Lower leg skin (tissue), 4 donors: Measurements from ENCODE around the gene BCL11A. TPM values are rescaled to one million over a fixed set of nuclear protein-coding genes. Genes with fewer than 3 reads are reported as not detected.

Experiments used
- DNase-seq, 2 donors: peaks; one replicate each; pipeline ENCODE4 v3.0.0-alpha.2; 2019; ENCODE audit warnings: low spot score in 2 of 2
- H3K4me3 ChIP-seq: fragments of 200-600 bp; sonication (generic); 2 replicates; pipeline ENCODE4 v1.5.1; 2017; ENCODE audit warnings: mild to moderate bottlenecking, low read depth; ENCODE audit not compliant: poor library complexity, severe bottlenecking
- POLR2A ChIP-seq, 2 donors: fragments of 450-650 bp; IDR thresholded peaks; one replicate each; pipeline ENCODE4 v1.6.1; 2016 to 2017; ENCODE audit warnings: antibody characterized with exemption in 2 of 2, mild to moderate bottlenecking in 1 of 2, moderate library complexity in 1 of 2
- WGBS, 2 donors: methylation state at CpG; one replicate each; pipeline ENCODE4 v1.1.5; 2018; 5-methylcytosine and 5-hydroxymethylcytosine counted together
- intact Hi-C: fragments of 100-400 bp; cut with DNase I; formaldehyde crosslinking; loops from one replicate; pipeline ENCODE4 v1.15.0; 2023; ENCODE audit warnings: low total_unique reads
- total RNA-seq, 4 donors: library from RNA; depleted of rRNA; stranded (reverse); fragments of >200 nt; gene quantifications; one replicate each; pipeline ENCODE4 v1.1.0, GENCODE V29; 2016
- TF ChIP-seq, protein P1 (sequence below), 3 donors: fragments of 450-650 bp; IDR thresholded peaks; one replicate each; pipeline ENCODE4 v1.5.1; 2016; ENCODE audit warnings: antibody characterized with exemption in 3 of 3, mild to moderate bottlenecking in 3 of 3, moderate library complexity in 2 of 3

BCL11A gene
- total RNA-seq, 4 donors from 2014 or later, result 62.8 to 94.4 (median 71.5) TPM

DNA sequence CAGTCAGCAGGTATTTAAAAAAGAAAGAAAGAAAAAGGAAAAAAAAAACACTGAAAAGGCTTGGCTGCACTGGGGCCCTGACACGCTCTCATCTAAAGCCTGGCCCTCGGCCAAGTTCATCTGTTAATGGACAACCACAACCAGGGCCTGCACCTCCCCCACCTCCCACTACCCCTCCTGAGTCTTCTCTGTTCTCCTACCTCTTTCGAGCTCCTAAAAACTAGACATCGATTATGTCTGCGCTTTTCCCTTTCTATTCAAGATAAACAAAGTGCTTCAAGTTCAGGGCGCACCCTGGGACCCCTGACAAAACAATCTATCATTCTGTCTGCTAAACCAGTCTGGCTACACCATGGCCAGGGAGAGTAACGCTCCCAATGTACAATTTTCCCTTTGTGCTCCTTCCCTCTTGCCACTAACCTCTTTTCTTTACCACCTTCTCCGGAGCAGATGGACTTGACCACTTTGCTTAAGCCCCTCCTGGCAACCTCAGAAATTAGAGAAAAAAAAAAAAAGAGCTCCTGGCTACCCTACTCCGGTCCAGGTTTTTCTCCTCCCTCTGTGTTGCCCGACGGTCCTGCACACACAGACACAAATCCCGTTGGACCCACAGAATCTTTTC is 22.7 kb downstream of the BCL11A start:
- intact Hi-C loops, result no loop called here
- DNase-seq, result no peak
- H3K4me3 ChIP-seq, result no peak overlapping the region
- TF ChIP-seq, protein P1, sequence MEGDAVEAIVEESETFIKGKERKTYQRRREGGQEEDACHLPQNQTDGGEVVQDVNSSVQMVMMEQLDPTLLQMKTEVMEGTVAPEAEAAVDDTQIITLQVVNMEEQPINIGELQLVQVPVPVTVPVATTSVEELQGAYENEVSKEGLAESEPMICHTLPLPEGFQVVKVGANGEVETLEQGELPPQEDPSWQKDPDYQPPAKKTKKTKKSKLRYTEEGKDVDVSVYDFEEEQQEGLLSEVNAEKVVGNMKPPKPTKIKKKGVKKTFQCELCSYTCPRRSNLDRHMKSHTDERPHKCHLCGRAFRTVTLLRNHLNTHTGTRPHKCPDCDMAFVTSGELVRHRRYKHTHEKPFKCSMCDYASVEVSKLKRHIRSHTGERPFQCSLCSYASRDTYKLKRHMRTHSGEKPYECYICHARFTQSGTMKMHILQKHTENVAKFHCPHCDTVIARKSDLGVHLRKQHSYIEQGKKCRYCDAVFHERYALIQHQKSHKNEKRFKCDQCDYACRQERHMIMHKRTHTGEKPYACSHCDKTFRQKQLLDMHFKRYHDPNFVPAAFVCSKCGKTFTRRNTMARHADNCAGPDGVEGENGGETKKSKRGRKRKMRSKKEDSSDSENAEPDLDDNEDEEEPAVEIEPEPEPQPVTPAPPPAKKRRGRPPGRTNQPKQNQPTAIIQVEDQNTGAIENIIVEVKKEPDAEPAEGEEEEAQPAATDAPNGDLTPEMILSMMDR (IDR thresholded peaks at IDR 0.05), result no peak
- TF ChIP-seq POLR2A (IDR thresholded peaks at IDR 0.05), result no peak
- WGBS, 2 donors, result 15 to 29% methylated on average over 12 of the region's 12 CpGs

DNA sequence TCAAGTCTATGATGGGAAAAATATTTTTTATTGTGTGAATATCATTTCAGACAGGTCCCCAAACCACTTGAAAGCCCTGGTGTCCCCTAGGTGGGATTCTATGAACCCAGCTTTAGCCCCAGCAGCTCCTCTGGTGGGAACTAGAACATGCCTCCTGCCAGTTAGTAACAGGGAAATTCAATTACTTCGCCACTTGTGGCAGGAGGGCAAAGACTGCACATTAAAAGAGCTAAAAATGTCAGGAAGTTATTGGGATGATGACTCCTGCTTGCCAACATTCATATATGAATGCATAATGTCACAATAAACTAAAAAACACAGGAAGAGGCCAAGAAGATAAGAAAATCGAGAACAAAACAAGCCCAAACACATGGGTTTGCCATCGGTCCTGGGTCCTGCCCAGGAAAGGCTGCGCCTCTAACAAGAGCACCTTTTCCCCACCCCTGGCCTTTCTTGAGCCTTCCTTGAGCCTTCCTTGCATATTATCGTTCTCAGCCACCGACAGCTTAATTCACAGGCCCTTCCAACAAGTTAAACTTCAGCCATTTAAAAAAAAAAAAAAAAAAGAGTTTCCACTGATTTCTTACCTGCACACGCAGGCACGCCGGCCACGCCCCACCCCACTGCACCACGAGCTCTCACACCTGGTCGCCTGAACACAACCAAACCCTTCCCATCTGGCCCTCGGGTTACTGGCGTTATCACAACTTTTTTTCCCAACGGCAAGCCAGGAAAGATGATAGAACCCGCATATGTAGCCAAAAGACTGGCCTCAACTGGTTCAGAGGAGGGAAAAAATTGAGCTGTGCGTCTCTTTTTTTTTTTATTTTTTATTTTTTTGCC is 23.4 kb downstream of the BCL11A start:
- WGBS, 2 donors, result 33 to 41% methylated on average over 17 of the region's 17 CpGs
- TF ChIP-seq POLR2A (IDR thresholded peaks at IDR 0.05), result no peak
- TF ChIP-seq, protein P1 (IDR thresholded peaks at IDR 0.05), result no peak
- DNase-seq, result no peak
- intact Hi-C loops, result no loop called here
- no peak overlapping the region for H3K4me3 ChIP-seq

DNA sequence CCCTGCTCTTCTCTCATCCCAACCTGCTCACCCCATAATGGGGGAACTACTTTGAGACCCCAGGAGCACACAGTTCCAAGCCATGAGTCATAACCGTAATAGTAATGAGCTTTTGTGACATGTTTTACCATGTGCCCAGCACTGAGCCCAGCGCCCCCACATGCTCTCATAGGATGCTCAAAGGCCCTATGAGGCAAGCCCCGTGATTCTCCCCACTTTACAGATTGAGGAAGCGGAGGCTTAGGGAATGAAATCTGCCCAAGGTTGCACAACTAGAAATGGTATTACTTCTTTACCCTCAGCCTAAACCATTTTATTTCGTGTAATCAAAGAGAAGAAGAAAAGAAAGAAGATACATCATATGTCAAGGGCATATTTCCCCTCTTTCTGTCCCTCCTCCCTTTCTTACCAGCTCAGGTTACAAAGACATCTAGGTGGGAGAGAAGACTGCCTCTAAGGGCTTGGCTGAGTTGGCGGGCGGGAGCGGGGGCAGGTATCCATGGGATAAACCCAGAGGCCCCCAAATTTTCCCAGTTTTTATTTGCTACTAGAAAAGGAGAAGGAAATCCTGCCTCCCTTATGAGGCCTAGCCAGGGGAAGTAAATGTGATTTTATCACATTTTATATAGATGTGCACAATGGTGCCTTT is 24.2 kb downstream of the BCL11A start:
- no peak for TF ChIP-seq POLR2A (IDR thresholded peaks at IDR 0.05)
- TF ChIP-seq, protein P1 (IDR thresholded peaks at IDR 0.05), result no peak
- no peak for DNase-seq
- intact Hi-C loops, result no loop called here
- 55 to 70% methylated on average over 8 of the region's 8 CpGs for WGBS, 2 donors
- no peak overlapping the region for H3K4me3 ChIP-seq

DNA sequence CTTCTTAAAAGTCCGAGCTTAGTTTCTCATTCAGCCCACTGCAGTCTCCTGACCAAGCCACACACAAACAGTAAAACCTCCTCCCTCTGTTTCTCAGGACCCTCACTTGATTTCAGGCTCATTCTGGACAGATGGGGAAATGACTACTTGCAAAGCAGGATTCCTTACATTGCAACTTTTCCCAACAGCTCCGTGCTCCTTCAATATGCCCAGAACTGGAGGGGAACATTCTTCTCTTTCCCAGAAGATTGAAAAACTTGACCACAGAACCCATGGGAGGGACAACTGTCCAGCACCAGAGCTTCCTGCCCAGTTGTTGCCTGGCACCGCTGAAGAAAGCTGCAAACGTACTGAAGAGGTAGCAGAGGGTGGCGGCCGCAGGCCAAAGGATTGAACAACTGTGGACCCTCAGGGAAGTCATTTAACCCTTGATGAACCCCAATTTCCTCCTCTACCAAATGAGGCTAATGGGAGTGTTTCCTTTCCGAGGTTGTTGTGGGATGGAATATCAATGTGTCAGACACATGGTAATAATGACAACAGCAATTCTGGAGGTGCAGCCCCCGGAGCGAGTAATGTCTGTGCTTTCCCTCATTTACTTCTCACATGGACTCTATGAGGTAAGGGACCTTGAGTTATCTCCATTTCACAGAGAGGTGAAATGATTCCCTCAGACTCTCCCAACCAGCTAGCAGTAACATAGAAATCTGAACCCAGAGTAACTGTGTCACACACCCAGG is 25.0 kb downstream of the BCL11A start:
- H3K4me3 ChIP-seq, result no peak overlapping the region
- intact Hi-C loops, result no loop called here
- no peak for DNase-seq
- TF ChIP-seq, protein P1 (IDR thresholded peaks at IDR 0.05), result no peak
- no peak for TF ChIP-seq POLR2A (IDR thresholded peaks at IDR 0.05)
- WGBS, 2 donors, result 41 to 51% methylated on average over 9 of the region's 9 CpGs

DNA sequence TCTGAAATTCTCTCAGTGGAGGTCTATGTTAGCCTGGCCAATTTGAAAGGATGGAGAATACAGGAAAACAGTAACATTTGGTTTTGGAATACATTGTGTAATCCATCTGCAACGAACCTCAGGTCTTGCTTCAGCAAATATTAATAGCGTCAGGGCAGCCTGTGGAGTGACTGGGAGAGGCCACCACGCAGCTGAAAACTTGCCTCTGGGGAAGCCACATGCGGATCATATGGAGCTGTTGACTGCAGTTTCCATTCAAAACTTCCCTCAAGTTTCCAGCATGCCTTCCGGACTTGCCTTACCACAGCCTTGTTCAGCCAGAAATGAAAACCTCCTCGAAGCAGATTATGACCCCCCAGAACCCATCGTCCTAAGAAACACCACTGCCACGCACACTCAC is 25.7 kb downstream of the BCL11A start:
- H3K4me3 ChIP-seq, result no peak overlapping the region
- 23 to 34% methylated on average over 8 of the region's 8 CpGs for WGBS, 2 donors
- intact Hi-C loops, result no loop called here
- TF ChIP-seq, protein P1 (IDR thresholded peaks at IDR 0.05), result no peak
- no peak for TF ChIP-seq POLR2A (IDR thresholded peaks at IDR 0.05)
- DNase-seq, result no peak
